Thyroid gland (tissue), 4 donors: ENCODE measurements around the gene SND1.

ENCODE experiments used
- POLR2A ChIP-seq, 2 donors: fragments of 450-650 bp; IDR thresholded peaks; one replicate each; pipeline ENCODE4 v1.6.1; 2017; ENCODE audit warnings: antibody characterized with exemption in 2 of 2, mild to moderate bottlenecking in 2 of 2, moderate library complexity in 1 of 2
- TF ChIP-seq, protein P1 (sequence below), 6 experiments: fragments of 200-600 bp in 3 of 6; fragments of 450-650 bp in 3 of 6; sonication (generic) in 3 of 6; IDR thresholded peaks; one replicate each; pipeline ENCODE4 v1.5.1; 2016 to 2019; ENCODE audit warnings: antibody characterized with exemption in 6 of 6, mild to moderate bottlenecking in 2 of 6, inconsistent platforms in 1 of 6, moderate library complexity in 1 of 6

DNA sequence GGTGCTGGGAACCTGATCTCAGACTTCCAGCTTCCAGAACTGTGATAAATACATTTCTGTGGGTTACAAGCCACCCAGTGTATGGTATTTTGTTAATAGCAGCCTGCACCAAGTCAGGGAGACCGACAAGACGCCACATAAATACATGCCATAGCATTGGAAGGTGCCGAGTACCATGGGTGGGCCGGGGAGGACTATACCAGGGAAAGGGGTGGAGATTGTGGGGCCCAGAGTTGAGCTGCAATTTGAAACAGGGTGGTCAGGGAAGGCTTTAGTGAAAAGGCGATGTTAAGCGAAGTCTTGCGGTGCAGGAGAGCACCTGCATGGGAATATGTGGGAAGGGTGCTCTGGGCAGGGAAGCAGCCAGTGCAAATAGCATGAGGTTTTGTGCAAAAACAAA is 468.1 kb downstream of the SND1 start:
- no peak for TF ChIP-seq POLR2A (IDR thresholded peaks at IDR 0.05)
- TF ChIP-seq, protein P1, sequence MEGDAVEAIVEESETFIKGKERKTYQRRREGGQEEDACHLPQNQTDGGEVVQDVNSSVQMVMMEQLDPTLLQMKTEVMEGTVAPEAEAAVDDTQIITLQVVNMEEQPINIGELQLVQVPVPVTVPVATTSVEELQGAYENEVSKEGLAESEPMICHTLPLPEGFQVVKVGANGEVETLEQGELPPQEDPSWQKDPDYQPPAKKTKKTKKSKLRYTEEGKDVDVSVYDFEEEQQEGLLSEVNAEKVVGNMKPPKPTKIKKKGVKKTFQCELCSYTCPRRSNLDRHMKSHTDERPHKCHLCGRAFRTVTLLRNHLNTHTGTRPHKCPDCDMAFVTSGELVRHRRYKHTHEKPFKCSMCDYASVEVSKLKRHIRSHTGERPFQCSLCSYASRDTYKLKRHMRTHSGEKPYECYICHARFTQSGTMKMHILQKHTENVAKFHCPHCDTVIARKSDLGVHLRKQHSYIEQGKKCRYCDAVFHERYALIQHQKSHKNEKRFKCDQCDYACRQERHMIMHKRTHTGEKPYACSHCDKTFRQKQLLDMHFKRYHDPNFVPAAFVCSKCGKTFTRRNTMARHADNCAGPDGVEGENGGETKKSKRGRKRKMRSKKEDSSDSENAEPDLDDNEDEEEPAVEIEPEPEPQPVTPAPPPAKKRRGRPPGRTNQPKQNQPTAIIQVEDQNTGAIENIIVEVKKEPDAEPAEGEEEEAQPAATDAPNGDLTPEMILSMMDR (IDR thresholded peaks at IDR 0.05): no peak
